K562 (cell line): Measurements from ENCODE around the gene PLEKHH3.

ENCODE experiments used
- RAD21 ChIP-seq, 2 experiments: fragments of 250-450 bp in 1 of 2; fragments of 450-650 bp in 1 of 2; sonication (Bioruptor Pico) in 1 of 2; formaldehyde crosslinking in 1 of 2; IDR thresholded peaks in 1 of 2; conservative IDR thresholded peaks in 1 of 2; 2 replicates each; pipeline versions ENCODE4 v1.4.0 to v1.8.0; 2020 to 2022; ENCODE audit warnings: mild to moderate bottlenecking in 2 of 2, moderate library complexity in 1 of 2
- ZBTB1 ChIP-seq: sonication (generic); formaldehyde crosslinking; IDR thresholded peaks from 2 replicates; pipeline ENCODE4 v1.8.1; 2023; ENCODE audit warnings: missing genetic modification reagents, low read depth, mild to moderate bottlenecking, borderline replicate concordance

DNA sequence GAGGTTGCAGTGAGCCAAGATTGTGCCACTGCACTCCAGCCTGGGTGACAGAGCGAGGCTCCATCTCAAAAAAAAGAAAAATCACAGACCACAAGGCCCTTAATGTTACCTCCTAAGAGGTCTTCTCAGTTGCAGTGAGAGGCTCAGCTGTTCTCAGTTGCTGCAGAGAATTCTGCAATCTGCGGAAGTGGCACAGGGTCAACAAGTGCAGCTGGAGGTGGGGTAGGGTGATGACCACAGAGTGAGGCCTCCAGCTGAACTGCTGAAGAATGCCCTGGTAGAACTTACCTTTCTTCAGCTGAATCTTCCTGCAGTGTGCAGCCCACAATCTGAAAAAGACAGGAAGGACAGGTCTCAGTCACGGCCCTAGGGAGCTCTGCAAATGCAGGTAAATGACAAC is 31.8 kb upstream of the PLEKHH3 start:
- TF ChIP-seq RAD21 (CRISPR knock-in tag; conservative IDR thresholded peaks at IDR 0.05 in 1 of 2, IDR thresholded peaks at IDR 0.05 in 1 of 2) (no peak), ZBTB1 (CRISPR knock-in tag) (no peak)
